HEK293 (cell line): ENCODE data around the gene ERF.

Experiments
- BCL11B ChIP-seq: fragments of 450-650 bp; formaldehyde crosslinking; IDR thresholded peaks from 2 replicates; pipeline ENCODE4 v1.5.1; 2016; ENCODE audit warnings: low read depth, missing biosample characterization, missing genetic modification characterization
- GFI1B ChIP-seq: fragments of 450-650 bp; formaldehyde crosslinking; IDR thresholded peaks from 2 replicates; pipeline ENCODE4 v1.5.1; 2016; ENCODE audit warnings: missing biosample characterization, missing genetic modification characterization
- HOXC10 ChIP-seq: sonication (generic); formaldehyde crosslinking; IDR thresholded peaks from 2 replicates; pipeline ENCODE4 v1.8.1; 2023; ENCODE audit warnings: mild to moderate bottlenecking, missing genetic modification reagents
- HOXD13 ChIP-seq: sonication (generic); formaldehyde crosslinking; IDR thresholded peaks from 2 replicates; pipeline ENCODE4 v1.8.0; 2022; ENCODE audit warnings: missing genetic modification reagents, borderline replicate concordance
- KLF7 ChIP-seq: fragments of 450-650 bp; formaldehyde crosslinking; IDR thresholded peaks from 2 replicates; pipeline ENCODE4 v1.5.1; 2016; ENCODE audit warnings: missing biosample characterization, missing genetic modification characterization, borderline replicate concordance
- RBAK ChIP-seq: fragments of 450-650 bp; formaldehyde crosslinking; IDR thresholded peaks from 2 replicates; pipeline ENCODE4 v1.5.1; 2016; ENCODE audit warnings: missing biosample characterization, missing genetic modification characterization
- SP7 ChIP-seq: fragments of 450-650 bp; formaldehyde crosslinking; IDR thresholded peaks from 2 replicates; pipeline ENCODE4 v1.5.1; 2016; ENCODE audit warnings: missing biosample characterization, missing genetic modification characterization
- ZBTB21 ChIP-seq: fragments of 450-650 bp; formaldehyde crosslinking; IDR thresholded peaks from 2 replicates; pipeline ENCODE4 v1.5.1; 2017; ENCODE audit warnings: missing biosample characterization, missing genetic modification characterization
- ZNF112 ChIP-seq: fragments of 450-650 bp; formaldehyde crosslinking; IDR thresholded peaks from 2 replicates; pipeline ENCODE4 v1.5.0; 2017; ENCODE audit warnings: missing biosample characterization, missing genetic modification characterization
- ZNF133 ChIP-seq: fragments of 450-650 bp; formaldehyde crosslinking; IDR thresholded peaks from 2 replicates; pipeline ENCODE4 v1.5.1; 2016; ENCODE audit warnings: missing biosample characterization, missing genetic modification characterization
- ZNF2 ChIP-seq: fragments of 450-650 bp; formaldehyde crosslinking; IDR thresholded peaks from 2 replicates; pipeline ENCODE4 v1.5.1; 2016; ENCODE audit warnings: missing biosample characterization, missing genetic modification characterization
- ZNF266 ChIP-seq: fragments of 450-650 bp; formaldehyde crosslinking; IDR thresholded peaks from 2 replicates; pipeline ENCODE4 v1.5.1; 2016; ENCODE audit warnings: missing biosample characterization, missing genetic modification characterization, low read depth
- ZNF324 ChIP-seq: fragments of 450-650 bp; formaldehyde crosslinking; IDR thresholded peaks from 2 replicates; pipeline ENCODE4 v1.5.1; 2016; ENCODE audit warnings: missing biosample characterization, missing genetic modification characterization
- ZNF37A ChIP-seq: fragments of 450-650 bp; IDR thresholded peaks from 2 replicates; pipeline ENCODE4 v1.5.1; 2018; ENCODE audit warnings: missing biosample characterization, missing genetic modification characterization
- ZNF394 ChIP-seq: fragments of 450-650 bp; formaldehyde crosslinking; IDR thresholded peaks from 2 replicates; pipeline ENCODE4 v1.5.1; 2016; ENCODE audit warnings: missing biosample characterization, missing genetic modification characterization, mild to moderate bottlenecking, moderate library complexity, borderline replicate concordance
- ZNF426 ChIP-seq: fragments of 450-650 bp; formaldehyde crosslinking; IDR thresholded peaks from 2 replicates; pipeline ENCODE4 v1.5.1; 2017; ENCODE audit warnings: missing biosample characterization, missing genetic modification characterization, mild to moderate bottlenecking, inconsistent platforms, moderate library complexity
- ZNF433 ChIP-seq: fragments of 450-650 bp; formaldehyde crosslinking; IDR thresholded peaks from 2 replicates; pipeline ENCODE4 v1.5.1; 2016; ENCODE audit warnings: missing biosample characterization, missing genetic modification characterization, low read depth
- ZNF473 ChIP-seq: fragments of 450-650 bp; formaldehyde crosslinking; IDR thresholded peaks from 2 replicates; pipeline ENCODE4 v1.5.1; 2017; ENCODE audit warnings: missing biosample characterization, missing genetic modification characterization
- ZNF501 ChIP-seq: fragments of 450-650 bp; formaldehyde crosslinking; IDR thresholded peaks from 2 replicates; pipeline ENCODE4 v1.5.1; 2016; ENCODE audit warnings: missing biosample characterization, missing genetic modification characterization
- ZNF510 ChIP-seq: fragments of 450-650 bp; formaldehyde crosslinking; IDR thresholded peaks from 2 replicates; pipeline ENCODE4 v1.5.1; 2018; ENCODE audit warnings: mild to moderate bottlenecking, missing genetic modification characterization, missing biosample characterization; ENCODE audit not compliant: insufficient replicate concordance
- ZNF514 ChIP-seq: fragments of 450-650 bp; formaldehyde crosslinking; IDR thresholded peaks from 2 replicates; pipeline ENCODE4 v1.5.1; 2016; ENCODE audit warnings: missing biosample characterization, missing genetic modification characterization
- ZNF707 ChIP-seq: fragments of 450-650 bp; formaldehyde crosslinking; IDR thresholded peaks from 2 replicates; pipeline ENCODE4 v1.5.1; 2016; ENCODE audit warnings: missing biosample characterization, missing genetic modification characterization
- ZNF792 ChIP-seq: fragments of 450-650 bp; formaldehyde crosslinking; IDR thresholded peaks from 2 replicates; pipeline ENCODE4 v1.5.1; 2016; ENCODE audit warnings: missing biosample characterization, missing genetic modification characterization
- ZNF837 ChIP-seq: fragments of 450-650 bp; formaldehyde crosslinking; IDR thresholded peaks from 2 replicates; pipeline ENCODE4 v1.5.1; 2016; ENCODE audit warnings: missing biosample characterization, missing genetic modification characterization
- TF ChIP-seq, protein P1 (sequence below): fragments of 450-650 bp; formaldehyde crosslinking; IDR thresholded peaks from 2 replicates; pipeline ENCODE4 v1.5.0; 2017; ENCODE audit warnings: missing biosample characterization, missing genetic modification characterization, borderline replicate concordance
- TF ChIP-seq, protein P2 (sequence below): fragments of 450-650 bp; formaldehyde crosslinking; IDR thresholded peaks from 2 replicates; pipeline ENCODE4 v1.5.1; 2017; ENCODE audit warnings: missing biosample characterization, missing genetic modification characterization
- TF ChIP-seq, protein P3 (sequence below): fragments of 450-650 bp; formaldehyde crosslinking; IDR thresholded peaks from 2 replicates; pipeline ENCODE4 v1.5.1; 2016; ENCODE audit warnings: missing biosample characterization, missing genetic modification characterization
- TF ChIP-seq, protein P4 (sequence below): fragments of 450-650 bp; formaldehyde crosslinking; IDR thresholded peaks from 2 replicates; pipeline ENCODE4 v1.5.1; 2016; ENCODE audit warnings: missing biosample characterization, missing genetic modification characterization
- TF ChIP-seq, protein P5 (sequence below): fragments of 450-650 bp; formaldehyde crosslinking; IDR thresholded peaks from 2 replicates; pipeline ENCODE4 v1.5.1; 2016; ENCODE audit warnings: missing biosample characterization, missing genetic modification characterization

Gene ERF

DNA sequence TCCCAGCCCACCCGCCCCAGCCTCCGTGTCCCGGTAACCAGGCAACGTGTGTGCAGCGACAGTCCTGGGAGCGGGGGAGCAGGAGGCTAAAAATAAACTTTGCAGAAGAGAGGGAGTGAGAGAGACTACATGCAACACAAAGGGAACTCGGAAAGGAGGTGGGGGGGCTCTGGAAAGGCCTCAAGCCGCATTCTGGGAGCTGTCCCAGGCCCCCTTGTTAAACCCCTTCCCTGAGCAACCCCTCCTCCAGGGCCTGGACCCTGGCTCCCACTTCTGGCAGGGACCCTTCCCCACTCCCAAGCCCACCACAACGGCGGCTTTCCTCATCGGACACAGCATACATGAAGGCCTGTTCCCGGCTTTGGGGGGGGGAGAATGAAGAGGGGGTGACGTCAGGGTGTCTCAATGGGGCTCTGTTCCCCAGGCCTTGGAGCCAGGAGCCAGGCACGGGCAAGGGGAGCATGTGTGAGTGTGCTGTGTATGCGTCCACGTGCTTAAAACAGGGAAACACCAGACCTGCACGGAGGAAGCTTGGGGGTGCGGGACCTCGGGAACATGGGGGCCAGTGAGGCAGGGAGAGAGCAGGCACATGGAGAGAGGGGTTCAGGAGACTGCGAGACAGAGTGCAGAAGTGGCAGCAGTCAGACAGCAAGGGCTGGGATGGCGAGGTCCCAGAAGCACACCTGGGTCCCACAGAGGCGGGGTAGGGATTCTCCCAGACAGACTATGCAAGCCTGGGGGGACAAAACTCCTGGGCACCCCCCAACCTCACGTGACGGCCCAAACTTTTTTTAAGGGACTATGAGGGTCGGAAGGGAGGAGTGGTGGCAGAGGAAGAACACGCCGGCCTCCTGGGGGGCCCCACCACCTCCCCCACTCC, 2.3 kb downstream of the ERF start (continued):
- TF ChIP-seq GFI1B (tag by site-specific recombination) (no peak), BCL11B (tag by site-specific recombination) (no peak), ZNF433 (tag by site-specific recombination) (no peak), ZNF510 (tag by site-specific recombination) (no peak), ZBTB21 (tag by site-specific recombination) (peak; percentile 85; the same call in 1 of the 2 replicates), ZNF37A (no peak), HOXC10 (CRISPR knock-in tag) (no peak), KLF7 (tag by site-specific recombination) (no peak), ZNF324 (tag by site-specific recombination) (peak; percentile 34; the same call in 1 of the 2 replicates), ZNF426 (tag by site-specific recombination) (no peak), ZNF514 (no peak), ZNF394 (tag by site-specific recombination) (no peak), ZNF707 (no peak), ZNF133 (tag by site-specific recombination) (no peak), ZNF112 (tag by site-specific recombination) (no peak), HOXD13 (no peak), SP7 (tag by site-specific recombination) (no peak; the same call in 1 of the 2 replicates), ZNF2 (tag by site-specific recombination) (no peak; the same call in 1 of the 2 replicates), ZNF837 (tag by site-specific recombination) (no peak), ZNF266 (tag by site-specific recombination) (no peak), RBAK (tag by site-specific recombination) (no peak), ZNF473 (tag by site-specific recombination) (no peak), ZNF792 (tag by site-specific recombination) (peak; percentile 62; the same call in 1 of the 2 replicates), ZNF501 (tag by site-specific recombination) (peak; percentile 37; the same call in 1 of the 2 replicates)
- TF ChIP-seq, protein P1, sequence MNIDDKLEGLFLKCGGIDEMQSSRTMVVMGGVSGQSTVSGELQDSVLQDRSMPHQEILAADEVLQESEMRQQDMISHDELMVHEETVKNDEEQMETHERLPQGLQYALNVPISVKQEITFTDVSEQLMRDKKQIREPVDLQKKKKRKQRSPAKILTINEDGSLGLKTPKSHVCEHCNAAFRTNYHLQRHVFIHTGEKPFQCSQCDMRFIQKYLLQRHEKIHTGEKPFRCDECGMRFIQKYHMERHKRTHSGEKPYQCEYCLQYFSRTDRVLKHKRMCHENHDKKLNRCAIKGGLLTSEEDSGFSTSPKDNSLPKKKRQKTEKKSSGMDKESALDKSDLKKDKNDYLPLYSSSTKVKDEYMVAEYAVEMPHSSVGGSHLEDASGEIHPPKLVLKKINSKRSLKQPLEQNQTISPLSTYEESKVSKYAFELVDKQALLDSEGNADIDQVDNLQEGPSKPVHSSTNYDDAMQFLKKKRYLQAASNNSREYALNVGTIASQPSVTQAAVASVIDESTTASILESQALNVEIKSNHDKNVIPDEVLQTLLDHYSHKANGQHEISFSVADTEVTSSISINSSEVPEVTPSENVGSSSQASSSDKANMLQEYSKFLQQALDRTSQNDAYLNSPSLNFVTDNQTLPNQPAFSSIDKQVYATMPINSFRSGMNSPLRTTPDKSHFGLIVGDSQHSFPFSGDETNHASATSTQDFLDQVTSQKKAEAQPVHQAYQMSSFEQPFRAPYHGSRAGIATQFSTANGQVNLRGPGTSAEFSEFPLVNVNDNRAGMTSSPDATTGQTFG (tag by site-specific recombination): no peak
- TF ChIP-seq, protein P2, sequence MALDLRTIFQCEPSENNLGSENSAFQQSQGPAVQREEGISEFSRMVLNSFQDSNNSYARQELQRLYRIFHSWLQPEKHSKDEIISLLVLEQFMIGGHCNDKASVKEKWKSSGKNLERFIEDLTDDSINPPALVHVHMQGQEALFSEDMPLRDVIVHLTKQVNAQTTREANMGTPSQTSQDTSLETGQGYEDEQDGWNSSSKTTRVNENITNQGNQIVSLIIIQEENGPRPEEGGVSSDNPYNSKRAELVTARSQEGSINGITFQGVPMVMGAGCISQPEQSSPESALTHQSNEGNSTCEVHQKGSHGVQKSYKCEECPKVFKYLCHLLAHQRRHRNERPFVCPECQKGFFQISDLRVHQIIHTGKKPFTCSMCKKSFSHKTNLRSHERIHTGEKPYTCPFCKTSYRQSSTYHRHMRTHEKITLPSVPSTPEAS (tag by site-specific recombination): no peak
- TF ChIP-seq, protein P3, sequence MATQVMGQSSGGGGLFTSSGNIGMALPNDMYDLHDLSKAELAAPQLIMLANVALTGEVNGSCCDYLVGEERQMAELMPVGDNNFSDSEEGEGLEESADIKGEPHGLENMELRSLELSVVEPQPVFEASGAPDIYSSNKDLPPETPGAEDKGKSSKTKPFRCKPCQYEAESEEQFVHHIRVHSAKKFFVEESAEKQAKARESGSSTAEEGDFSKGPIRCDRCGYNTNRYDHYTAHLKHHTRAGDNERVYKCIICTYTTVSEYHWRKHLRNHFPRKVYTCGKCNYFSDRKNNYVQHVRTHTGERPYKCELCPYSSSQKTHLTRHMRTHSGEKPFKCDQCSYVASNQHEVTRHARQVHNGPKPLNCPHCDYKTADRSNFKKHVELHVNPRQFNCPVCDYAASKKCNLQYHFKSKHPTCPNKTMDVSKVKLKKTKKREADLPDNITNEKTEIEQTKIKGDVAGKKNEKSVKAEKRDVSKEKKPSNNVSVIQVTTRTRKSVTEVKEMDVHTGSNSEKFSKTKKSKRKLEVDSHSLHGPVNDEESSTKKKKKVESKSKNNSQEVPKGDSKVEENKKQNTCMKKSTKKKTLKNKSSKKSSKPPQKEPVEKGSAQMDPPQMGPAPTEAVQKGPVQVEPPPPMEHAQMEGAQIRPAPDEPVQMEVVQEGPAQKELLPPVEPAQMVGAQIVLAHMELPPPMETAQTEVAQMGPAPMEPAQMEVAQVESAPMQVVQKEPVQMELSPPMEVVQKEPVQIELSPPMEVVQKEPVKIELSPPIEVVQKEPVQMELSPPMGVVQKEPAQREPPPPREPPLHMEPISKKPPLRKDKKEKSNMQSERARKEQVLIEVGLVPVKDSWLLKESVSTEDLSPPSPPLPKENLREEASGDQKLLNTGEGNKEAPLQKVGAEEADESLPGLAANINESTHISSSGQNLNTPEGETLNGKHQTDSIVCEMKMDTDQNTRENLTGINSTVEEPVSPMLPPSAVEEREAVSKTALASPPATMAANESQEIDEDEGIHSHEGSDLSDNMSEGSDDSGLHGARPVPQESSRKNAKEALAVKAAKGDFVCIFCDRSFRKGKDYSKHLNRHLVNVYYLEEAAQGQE (tag by site-specific recombination): peak; percentile 17; the same call in 1 of the 2 replicates
- TF ChIP-seq, protein P4, sequence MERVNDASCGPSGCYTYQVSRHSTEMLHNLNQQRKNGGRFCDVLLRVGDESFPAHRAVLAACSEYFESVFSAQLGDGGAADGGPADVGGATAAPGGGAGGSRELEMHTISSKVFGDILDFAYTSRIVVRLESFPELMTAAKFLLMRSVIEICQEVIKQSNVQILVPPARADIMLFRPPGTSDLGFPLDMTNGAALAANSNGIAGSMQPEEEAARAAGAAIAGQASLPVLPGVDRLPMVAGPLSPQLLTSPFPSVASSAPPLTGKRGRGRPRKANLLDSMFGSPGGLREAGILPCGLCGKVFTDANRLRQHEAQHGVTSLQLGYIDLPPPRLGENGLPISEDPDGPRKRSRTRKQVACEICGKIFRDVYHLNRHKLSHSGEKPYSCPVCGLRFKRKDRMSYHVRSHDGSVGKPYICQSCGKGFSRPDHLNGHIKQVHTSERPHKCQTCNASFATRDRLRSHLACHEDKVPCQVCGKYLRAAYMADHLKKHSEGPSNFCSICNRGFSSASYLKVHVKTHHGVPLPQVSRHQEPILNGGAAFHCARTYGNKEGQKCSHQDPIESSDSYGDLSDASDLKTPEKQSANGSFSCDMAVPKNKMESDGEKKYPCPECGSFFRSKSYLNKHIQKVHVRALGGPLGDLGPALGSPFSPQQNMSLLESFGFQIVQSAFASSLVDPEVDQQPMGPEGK: peak; percentile 96
- TF ChIP-seq, protein P5, sequence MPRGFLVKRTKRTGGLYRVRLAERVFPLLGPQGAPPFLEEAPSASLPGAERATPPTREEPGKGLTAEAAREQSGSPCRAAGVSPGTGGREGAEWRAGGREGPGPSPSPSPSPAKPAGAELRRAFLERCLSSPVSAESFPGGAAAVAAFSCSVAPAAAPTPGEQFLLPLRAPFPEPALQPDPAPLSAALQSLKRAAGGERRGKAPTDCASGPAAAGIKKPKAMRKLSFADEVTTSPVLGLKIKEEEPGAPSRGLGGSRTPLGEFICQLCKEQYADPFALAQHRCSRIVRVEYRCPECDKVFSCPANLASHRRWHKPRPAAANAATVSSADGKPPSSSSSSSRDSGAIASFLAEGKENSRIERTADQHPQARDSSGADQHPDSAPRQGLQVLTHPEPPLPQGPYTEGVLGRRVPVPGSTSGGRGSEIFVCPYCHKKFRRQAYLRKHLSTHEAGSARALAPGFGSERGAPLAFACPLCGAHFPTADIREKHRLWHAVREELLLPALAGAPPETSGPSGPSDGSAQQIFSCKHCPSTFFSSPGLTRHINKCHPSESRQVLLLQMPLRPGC (tag by site-specific recombination): no peak
